NOMO-1 (cell line): Measurements from ENCODE around the gene ATAD3B.
A peak's percentile ranks its signal among the peaks of the same experiment; 100 is the strongest.
"Not testable (repeated sequence)": the region's sequence is repeated elsewhere in the genome, so short reads cannot be mapped to it uniquely, and the experiment has no call there.

ENCODE experiments used
- DNase-seq, 2 experiments: peaks; one replicate each; lab custom pipeline; 2025; ENCODE audit not compliant: unreplicated experiment in 2 of 2; lab: John Stamatoyannopoulos, UW

The ATAD3B gene

DNA sequence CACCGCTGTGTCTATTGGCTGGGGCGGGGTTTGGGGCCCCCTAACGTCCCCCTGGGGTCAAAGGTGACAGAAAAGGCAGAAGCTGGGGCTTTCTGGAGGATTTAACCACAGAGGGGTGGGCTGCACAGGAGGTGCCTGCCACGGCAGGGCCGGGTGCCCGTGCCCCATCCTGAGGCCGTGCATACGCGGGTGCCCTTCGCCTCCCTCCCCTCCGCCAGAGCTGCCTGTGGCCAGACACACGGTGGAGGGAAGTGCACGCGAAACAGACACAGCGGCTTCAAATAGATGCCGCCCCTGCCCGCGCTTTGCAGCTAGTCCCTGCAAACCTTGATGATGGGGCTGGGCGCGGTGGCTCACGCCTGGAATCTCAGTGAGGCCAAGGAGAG is 37.9 kb downstream of the ATAD3B start:
- DNase-seq = not testable (repeated sequence)

DNA sequence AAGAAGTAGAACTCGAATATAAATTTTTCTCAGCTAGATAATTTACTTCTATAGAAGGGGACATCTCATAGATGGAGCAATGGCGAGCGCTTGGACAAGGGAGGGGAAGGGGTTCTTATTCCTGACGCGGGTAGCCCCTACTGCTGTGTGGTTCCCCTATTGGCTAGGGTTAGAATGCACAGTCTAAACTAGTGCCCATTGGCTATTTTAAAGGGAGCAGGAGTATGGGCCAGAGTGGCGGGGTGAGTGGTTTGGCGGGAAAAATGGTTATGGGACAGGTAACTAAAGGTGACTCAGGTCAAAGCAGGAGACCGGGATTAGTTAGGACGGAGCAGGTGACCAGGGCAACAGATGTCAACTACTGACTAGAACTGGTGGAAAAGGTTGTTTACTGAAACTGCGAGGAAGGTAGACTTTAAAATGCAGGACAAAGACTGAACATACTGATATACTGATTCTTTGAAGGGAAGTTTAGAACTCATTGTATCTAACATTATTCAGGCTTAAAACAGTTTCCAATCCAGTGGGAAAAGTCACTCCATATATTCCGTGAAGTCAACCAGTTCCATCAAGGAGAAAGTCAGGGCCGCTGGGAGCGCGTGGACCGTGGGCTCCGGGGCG is 39.5 kb downstream of the ATAD3B start:
- no peak for DNase-seq

DNA sequence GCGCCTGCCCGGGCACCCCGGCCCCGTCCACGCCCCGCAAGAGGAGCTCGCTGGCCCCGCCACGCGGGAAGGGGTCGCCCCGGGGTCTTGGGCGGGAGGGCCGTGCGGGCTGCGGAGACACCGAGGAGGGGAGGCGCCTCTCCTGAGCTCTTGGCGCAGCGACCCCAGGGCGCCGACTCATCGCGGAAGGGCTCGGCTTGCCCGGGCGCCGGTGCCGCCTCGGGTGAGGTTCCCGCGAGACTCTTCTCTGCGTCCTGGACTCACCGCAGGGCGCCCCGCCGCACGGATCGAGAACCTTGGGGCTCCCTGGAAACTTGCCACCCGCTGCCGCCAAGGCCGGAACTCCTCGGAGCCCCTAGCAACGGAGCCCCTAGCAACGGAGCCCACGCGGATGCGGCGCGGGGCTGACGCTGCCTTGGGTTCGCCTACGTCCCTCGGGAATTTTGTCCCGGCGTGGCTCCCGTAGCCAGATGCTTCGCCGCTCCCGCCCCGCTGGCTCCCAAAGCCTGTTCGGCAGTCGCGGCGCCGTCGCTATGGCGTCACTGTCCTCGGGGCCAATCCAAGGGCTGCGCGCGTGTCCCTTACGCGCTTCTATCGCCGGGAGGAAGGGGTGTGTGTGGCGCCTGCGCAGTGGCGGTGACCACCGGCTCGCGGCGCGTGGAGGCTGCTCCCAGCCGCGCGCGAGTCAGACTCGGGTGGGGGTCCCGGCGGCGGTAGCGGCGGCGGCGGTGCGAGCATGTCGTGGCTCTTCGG is 40.1 kb downstream of the ATAD3B start, which contains the start of gene ATAD3A:
TSS of gene ATAD3A (plus strand) at position 630 of the 753 bp plus-strand sequence. CDS start at position 737, 107 bp downstream.
- DNase-seq = peak; percentile 88 to 97

DNA sequence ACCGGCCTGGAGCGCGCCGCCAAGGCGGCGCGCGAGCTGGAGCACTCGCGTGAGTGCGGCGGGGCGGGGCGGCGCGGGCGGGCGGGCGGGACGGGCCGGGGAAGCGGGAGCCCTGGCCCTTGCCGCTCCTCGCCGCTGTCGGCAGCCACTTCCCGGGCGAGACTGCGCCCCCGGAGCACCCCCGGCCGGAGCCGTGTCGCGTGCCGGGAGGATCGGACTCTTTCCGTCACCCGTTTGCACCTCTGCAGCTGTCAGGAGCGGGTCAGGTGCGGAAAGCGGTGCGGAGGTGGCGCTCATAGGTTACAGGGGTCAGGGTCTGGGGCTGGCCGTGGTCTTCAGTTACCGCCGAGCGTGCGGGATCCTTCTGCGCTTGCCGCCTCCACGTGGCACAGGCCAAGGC is 40.9 kb downstream of the ATAD3B start:
- not testable (repeated sequence) for DNase-seq

DNA sequence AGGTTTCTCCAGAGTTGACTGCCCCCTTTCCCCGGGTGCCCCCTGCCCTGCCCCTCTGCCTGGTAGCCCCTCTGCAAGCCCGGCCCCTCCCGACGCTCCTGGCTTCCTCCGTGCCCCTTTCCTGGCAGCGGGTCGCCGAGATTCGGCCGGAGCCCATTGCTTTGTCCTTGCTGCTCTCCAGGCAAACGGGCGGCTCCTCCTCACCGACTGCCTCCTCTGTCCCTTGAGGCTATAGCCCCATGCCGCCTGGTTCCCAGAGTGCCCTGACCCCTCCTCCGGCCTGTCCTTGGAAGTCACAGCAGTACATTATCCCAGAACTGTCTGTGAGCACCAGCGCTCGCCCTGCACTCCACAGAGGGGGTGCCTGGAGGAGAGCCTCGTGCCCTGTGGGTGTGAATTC is 42.1 kb downstream of the ATAD3B start:
- not testable (repeated sequence) for DNase-seq

DNA sequence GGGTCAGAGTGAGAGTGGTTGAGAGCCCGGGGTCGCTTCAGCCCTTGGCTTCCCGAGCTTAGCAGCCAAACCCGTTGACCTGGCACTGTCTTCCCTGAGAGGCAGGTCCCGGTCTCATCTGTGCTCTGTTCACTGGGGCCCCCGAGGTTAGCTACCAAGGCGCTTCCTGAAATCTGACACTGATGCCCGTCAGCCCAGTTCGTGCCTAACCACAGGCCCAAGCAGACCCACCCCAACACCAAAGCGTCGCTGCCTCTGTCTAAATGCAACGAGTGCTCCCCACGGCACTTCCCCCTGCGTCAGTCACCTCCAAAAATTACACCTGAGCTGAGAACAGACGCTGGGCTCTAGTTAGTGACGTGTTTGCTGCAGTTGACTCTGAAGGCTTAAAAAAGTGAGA is 42.8 kb downstream of the ATAD3B start:
- not testable (repeated sequence) for DNase-seq

DNA sequence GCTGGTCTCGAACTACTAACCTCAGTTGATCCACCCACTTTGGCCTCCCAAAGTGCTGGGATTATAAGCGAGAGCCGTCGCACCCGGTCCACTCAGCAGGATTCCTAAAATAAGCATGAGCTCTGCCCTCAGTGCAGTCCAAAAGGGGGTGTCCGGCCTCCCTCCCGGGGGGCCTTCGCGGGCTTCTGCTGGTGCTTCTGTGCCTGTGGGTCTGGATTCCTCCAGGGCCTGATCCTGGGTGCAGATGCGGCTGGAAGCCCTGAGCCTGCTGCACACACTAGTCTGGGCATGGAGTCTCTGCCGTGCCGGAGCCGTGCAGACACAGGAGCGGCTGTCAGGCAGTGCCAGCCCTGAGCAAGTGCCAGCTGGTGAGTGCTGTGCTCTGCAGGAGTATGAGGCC is 45.4 kb downstream of the ATAD3B start:
- not testable (repeated sequence) for DNase-seq

DNA sequence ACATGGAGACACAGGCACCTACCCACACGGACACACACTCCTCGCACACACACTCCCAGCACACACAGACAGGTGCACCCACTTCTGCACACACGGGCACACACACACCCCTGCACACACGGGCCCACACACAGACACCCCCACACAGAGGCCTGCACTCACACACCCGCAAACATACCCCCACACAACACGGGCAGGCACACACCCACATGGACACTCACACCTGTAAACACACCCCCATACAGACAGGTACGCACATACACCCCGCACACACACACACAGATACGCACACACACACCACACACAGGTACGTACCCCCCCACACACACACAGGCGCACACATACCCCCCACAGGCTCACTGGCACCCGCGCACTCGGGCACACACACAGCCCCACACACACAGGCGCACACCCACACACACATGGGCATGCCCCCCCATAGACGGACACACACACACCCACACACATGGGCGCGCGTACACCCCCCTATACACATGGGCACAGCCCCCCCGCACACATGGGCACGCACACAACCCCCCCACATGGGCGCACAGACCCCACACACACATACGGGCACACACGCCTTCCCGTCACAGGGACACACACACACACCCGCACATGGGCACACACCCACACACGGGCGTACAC is 46.5 kb downstream of the ATAD3B start:
- no peak for DNase-seq

DNA sequence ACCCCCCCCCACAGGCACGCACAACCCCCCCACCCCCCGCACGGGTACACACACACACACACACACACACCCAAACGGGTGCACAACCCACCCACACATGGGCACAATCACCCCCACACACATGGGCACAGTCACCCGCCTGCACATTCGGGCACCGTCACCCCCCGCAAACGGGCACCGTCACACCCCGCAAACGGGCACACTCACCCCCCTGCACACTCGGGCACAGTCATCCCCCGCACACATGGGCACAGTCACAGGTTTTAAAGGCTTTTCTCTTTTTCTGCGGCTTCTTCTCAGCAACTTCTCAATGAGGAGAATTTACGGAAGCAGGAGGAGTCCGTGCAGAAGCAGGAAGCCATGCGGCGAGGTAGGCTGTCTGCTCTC is 47.0 kb downstream of the ATAD3B start:
- not testable (repeated sequence) for DNase-seq

DNA sequence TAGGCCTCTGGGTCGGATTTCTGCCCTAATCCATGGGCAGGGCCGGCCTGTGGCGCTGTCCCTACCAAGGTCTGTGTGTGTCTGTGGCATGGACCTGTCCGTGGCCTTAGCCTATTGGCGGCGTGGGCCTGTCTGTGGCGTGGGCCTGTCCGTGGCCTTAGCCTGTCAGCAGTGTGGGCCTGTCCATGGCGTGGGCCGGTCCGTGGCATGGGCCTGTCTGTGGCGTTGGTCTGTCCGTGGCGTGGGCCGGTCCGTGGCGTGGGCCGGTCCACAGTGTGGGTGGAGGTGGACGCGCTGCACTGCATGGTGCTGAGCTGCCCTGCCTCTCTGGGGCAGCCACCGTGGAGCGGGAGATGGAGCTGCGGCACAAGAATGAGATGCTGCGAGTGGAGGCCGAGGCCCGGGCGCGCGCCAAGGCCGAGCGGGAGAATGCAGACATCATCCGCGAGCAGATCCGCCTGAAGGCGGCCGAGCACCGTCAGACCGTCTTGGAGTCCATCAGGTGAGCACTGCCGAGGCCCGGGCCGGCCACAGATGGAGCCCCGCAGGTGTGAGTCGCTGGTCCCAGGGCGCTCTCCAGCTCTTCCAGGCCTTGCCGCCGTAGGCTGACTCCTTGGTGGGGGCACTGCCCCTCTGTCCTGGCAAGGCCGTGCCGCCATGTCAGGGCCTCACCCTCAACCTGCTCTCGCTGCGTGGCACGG is 48.4 kb downstream of the ATAD3B start:
- DNase-seq = not testable (repeated sequence)

DNA sequence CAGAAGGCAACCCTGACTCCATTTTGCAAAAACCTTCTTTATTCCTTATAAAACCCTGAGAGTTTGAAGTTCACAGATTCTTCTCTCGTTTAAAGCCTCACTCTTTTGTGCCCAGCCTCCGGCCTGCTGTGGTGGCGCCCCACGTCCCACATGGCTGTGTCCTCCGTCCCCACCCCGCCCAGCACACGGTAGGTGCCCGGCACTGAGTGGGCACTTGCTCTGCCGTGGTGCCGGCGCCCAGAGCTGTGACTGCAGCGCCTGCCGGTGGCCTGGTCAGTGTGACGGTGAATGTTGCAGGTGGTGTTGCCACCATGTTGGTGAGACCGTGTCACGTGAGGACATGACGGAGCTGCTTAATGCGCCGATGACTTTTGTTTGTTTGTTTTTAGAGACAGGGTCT is 49.8 kb downstream of the ATAD3B start:
- no peak for DNase-seq

DNA sequence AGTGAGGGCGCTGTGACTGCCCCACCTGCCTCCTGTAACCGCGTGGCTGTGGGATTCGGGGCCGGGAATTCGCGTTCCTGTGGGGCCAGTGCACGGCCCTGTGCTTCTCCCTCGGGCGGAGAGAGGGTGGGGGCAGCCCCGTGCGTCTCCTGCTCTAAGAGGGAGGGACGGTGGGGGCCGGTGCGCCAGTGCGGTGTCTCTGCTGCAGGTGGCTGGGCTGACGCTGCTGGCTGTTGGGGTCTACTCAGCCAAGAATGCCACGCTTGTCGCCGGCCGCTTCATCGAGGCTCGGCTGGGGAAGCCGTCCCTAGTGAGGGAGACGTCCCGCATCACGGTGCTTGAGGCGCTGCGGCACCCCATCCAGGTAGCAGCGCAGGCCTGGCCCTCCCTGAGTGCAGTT is 51.0 kb downstream of the ATAD3B start:
- not testable (repeated sequence) for DNase-seq

DNA sequence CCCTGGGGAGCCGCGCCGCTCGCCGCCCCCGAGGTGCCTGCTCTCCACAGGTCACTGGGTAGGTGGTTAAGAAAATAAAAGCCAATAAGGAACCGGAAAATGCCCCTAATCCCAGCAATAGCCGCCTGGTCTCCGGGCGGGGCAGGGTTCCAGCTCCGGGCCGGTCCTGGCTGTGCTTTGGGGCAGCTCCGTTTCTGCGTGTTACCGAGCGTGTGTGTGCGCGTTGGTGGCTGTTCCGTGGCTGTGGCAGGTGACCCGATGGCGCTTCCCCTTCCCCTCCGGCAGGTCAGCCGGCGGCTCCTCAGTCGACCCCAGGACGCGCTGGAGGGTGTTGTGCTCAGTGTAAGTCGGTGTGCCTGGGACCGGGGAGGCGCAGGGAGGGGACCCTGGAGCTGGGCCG is 51.7 kb downstream of the ATAD3B start:
- not testable (repeated sequence) for DNase-seq

DNA sequence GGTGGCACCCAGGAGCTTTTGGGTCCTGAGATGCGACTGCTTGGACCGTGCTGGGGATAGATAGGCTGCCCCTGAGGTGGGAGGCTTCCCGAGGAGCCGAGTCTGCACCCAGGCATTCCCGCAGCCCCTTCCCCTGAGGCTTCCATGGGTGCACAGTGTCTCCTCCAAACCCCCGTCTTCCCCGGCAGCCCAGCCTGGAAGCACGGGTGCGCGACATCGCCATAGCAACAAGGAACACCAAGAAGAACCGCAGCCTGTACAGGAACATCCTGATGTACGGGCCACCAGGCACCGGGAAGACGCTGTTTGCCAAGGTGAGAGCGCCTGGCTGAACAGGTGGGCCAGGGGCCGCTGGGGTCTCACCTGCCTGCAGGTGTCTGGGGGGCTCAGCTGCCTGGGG is 52.1 kb downstream of the ATAD3B start:
- not testable (repeated sequence) for DNase-seq

DNA sequence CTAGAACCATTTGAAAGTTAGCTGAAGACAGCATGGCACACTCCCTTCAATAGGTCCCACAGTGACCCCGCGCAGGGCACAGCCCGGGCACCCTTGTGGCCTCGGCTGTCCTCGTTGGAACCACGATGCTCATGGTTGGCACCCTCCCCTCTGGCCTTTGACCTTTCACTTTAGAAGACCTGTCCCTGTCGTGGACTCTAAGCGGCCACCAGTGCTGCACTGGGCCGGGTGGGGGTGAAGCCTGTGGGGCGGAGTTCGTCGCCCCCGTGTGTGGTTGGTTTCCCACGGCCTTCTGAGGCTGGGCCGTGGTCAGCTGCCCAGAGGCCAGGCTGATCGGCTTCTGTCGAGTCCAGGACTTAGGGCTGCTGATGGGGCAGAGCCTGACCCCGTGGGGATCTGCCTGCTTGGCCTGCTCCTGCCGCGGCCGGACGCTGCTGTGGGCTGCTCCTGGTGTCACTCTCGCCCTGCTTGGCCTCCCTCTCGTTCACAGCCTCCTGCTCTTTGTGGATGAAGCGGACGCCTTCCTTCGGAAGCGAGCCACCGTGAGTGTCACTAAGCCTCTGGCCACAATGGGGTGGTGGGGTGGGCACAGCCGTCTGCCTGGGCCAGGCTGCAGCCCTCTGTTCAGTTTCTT is 53.3 kb downstream of the ATAD3B start:
- not testable (repeated sequence) for DNase-seq

DNA sequence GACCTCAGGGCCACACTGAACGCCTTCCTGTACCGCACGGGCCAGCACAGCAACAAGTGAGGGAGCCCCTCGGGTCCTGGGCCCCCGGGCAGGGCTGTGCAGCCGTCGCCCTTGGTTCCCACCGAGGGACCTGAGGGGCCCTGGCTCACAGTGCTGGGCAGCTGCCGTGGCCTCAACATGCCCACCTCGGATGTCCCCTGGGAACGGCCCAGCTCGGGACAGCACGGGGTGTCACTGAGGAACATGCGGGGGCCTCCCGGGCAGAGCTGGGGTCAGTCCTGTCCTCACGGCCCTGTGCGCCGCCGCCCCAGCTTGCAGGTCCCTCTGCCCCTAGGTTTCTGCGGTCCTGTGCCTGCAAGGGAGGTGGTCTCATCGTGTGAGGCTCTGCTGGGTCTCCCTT is 54.9 kb downstream of the ATAD3B start:
- DNase-seq = not testable (repeated sequence)

DNA sequence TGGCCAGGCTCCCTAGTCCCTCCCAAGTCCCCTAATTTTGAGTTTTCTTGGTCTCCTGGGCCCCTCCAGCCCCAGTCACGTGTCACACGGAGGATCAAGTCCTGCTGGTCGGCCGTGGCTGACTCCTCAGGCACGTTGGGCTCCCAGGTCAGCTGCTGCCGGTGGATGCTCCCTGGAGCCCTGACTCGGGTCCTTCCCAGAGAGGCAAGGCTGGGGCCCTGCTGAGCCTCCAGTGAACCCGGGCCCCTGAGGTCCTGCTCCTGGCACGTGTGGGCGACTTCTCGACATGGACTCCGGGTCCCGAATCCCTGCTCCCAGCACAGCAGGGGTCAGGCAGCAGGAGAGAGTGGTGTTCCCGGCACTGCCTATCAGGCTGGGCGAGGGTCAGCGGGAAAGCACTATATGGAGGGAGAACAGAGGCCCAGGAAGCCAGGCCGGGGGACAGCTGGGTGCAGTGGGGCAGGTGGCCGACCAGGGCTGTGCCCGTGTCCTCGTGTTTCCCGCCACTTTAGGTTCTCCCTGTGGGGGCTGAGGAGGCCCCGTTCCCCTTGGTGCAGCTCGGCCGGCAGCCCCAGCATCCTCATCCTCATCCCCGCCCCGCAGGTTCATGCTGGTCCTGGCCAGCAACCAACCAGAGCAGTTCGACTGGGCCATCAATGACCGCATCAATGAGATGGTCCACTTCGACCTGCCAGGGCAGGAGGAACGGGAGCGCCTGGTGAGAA is 55.7 kb downstream of the ATAD3B start:
- no peak for DNase-seq

DNA sequence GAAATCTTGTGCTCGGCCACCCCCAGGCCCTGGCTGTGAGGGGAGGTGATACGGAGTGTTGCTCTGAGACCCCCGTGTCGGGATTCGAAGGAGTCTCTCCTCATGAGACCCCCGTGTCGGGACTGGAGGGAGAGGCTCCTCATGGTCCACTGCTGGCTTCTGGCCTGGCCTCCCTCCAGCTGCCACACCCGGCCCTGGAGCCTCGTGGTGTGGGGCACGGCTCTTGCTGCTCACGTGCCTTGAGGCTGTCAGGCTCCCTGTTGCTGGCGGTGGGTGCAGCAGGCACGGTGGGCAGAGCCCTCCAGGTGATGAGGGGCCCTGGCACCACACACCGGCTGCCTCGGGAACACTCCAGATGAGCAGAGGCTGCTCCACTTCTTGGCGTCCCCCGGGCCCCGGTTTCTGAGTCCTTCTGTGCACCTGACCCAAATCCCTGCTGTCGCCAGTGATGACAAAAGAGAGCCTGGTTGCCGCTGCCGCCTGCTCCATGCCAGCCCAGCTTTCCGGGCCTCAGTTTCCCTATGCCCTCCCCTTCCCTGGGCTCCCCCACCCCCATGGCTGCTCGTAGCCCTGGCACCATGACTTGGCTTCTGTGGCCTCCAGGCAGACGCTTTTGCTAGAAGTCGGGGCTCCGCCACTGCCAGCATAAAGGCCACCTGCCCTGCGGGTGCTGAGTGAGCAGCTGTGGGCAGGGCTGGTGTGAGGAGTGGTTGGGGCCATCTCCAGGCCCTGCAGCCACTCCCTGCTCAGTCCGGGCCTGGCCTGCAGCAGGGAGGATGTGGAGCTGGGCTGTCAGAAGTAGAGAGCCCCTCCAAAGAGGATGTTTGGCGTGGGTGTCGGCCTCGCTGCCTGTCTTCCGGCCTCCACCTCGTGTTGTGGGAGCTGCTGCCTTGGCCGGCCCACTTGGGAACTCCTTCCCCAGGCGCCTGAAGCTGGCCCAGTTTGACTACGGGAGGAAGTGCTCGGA is 57.0 kb downstream of the ATAD3B start:
- no peak for DNase-seq

DNA sequence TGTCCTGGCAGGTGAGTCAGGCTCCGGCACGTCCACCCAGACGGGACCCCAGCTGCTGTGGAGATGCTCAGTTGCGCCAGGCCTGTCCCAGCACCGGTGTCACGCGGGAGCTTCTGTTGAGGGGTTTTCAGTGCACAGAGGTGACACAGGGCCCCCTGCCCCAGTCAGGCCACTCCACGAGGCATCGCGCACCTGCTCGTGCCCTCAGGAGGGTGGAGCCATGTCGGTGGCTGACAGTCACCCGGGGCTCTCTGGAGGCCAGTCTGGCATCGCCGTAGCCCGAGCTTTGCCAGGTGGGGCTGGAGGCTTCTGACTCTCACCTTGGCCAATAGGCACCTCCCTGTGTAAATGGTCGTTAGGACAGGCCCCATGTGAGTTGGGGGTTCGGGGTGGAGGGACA is 57.8 kb downstream of the ATAD3B start:
- no peak for DNase-seq
